DOHH2 (cell line): ENCODE data around the gene RINL.

Source experiments
- CTCF ChIP-seq: fragments of 200-600 bp; sonication (generic); IDR thresholded peaks from one replicate; pipeline ENCODE4 v1.5.1; 2014; ENCODE audit warnings: antibody characterized with exemption, mild to moderate bottlenecking, low read depth, low read length; ENCODE audit not compliant: poor library complexity, severe bottlenecking
- EZH2phosphoT487 ChIP-seq: fragments of 200-600 bp; sonication (generic); IDR thresholded peaks from 2 replicates; pipeline ENCODE4 v1.6.1; 2017; ENCODE audit warnings: borderline replicate concordance, mild to moderate bottlenecking, antibody characterized with exemption, low read length, moderate library complexity, mixed read lengths

GRCh38 chr19:38911388-38912001 is 33.4 kb upstream of the RINL start:
- TF ChIP-seq CTCF = no peak
- no peak for TF ChIP-seq EZH2phosphoT487
